H9 (cell line): ENCODE results near the gene CACNA1G. TPM values are rescaled to one million over a fixed set of nuclear protein-coding genes. Genes with fewer than 3 reads are reported as not detected.

Experiments
- DNase-seq: peaks from one replicate; pipeline ENCODE4 v3.0.0-alpha.2; 2017
- H2AFZ ChIP-seq: one replicate; pipeline ENCODE4 v1.6.1; 2013; ENCODE audit warnings: mild to moderate bottlenecking, low read length, control low read depth, moderate library complexity
- H2AK5ac ChIP-seq: 2 replicates; pipeline ENCODE4 v1.6.1; 2013; ENCODE audit warnings: low read length, control low read depth, mixed read lengths; ENCODE audit not compliant: insufficient read length
- H2BK120ac ChIP-seq: one replicate; pipeline ENCODE4 v1.6.1; 2013; ENCODE audit warnings: low read depth, mild to moderate bottlenecking, low read length, control low read depth, inconsistent platforms; ENCODE audit not compliant: poor library complexity, severe bottlenecking
- H2BK12ac ChIP-seq: 2 replicates; pipeline ENCODE4 v1.6.1; 2013; ENCODE audit warnings: low read length, control low read depth, mixed read lengths, low read depth; ENCODE audit not compliant: insufficient read length
- H2BK15ac ChIP-seq: 2 replicates; pipeline ENCODE4 v1.6.1; 2013; ENCODE audit warnings: low read depth, low read length, control low read depth
- H2BK20ac ChIP-seq: one replicate; pipeline ENCODE4 v1.6.1; 2013; ENCODE audit warnings: low read depth, mild to moderate bottlenecking, low read length, control low read depth, inconsistent platforms; ENCODE audit not compliant: poor library complexity, severe bottlenecking
- H2BK5ac ChIP-seq: 2 replicates; pipeline ENCODE4 v1.6.1; 2013; ENCODE audit warnings: low read length, control low read depth, mixed read lengths; ENCODE audit not compliant: insufficient read length
- H3K14ac ChIP-seq: 2 replicates; pipeline ENCODE4 v1.6.1; 2013; ENCODE audit warnings: low read length, control low read depth; ENCODE audit not compliant: insufficient read depth
- H3K18ac ChIP-seq: 2 replicates; pipeline ENCODE4 v1.6.1; 2013; ENCODE audit warnings: low read depth, mild to moderate bottlenecking, mixed read lengths, low read length, control low read depth; ENCODE audit not compliant: insufficient read length
- H3K23ac ChIP-seq: 2 replicates; pipeline ENCODE4 v1.6.1; 2013; ENCODE audit warnings: low read length, control low read depth, mixed read lengths, low read depth; ENCODE audit not compliant: insufficient read length
- H3K23me2 ChIP-seq: 2 replicates; pipeline ENCODE4 v1.6.1; 2013; ENCODE audit warnings: low read depth, mild to moderate bottlenecking, mixed read lengths, low read length, control low read depth; ENCODE audit not compliant: insufficient read length, poor library complexity, severe bottlenecking
- H3K27ac ChIP-seq: 2 replicates; pipeline ENCODE4 v1.5.1; 2013; ENCODE audit warnings: low read length, control low read depth, mixed read lengths, low read depth; ENCODE audit not compliant: insufficient read length
- H3K27me3 ChIP-seq: 2 replicates; pipeline ENCODE4 v1.6.1; 2013; ENCODE audit warnings: low read length, control low read depth, inconsistent platforms; ENCODE audit not compliant: insufficient read depth
- H3K4ac ChIP-seq: 2 replicates; pipeline ENCODE4 v1.6.1; 2013; ENCODE audit warnings: low read depth, mild to moderate bottlenecking, control low read depth, inconsistent platforms, low read length, moderate library complexity
- H3K4me1 ChIP-seq: 2 replicates; pipeline ENCODE4 v1.6.1; 2013; ENCODE audit warnings: low read length, control low read depth, inconsistent platforms; ENCODE audit not compliant: insufficient read depth
- H3K4me2 ChIP-seq: 2 replicates; pipeline ENCODE4 v1.6.1; 2013; ENCODE audit warnings: low read length, control low read depth, mixed read lengths; ENCODE audit not compliant: insufficient read length, insufficient read depth
- H3K56ac ChIP-seq: 2 replicates; pipeline ENCODE4 v1.6.1; 2013; ENCODE audit warnings: low read depth, mild to moderate bottlenecking, mixed read lengths, low read length, control low read depth; ENCODE audit not compliant: insufficient read length
- H3K79me1 ChIP-seq: 2 replicates; pipeline ENCODE4 v1.6.1; 2013; ENCODE audit warnings: low read depth, mild to moderate bottlenecking, moderate library complexity, low read length, control low read depth, inconsistent platforms; ENCODE audit not compliant: insufficient read depth, poor library complexity, severe bottlenecking
- H3K79me2 ChIP-seq: 2 replicates; pipeline ENCODE4 v1.6.1; 2013; ENCODE audit warnings: low read length, control low read depth, inconsistent platforms; ENCODE audit not compliant: insufficient read depth
- H3K9ac ChIP-seq: 2 replicates; pipeline ENCODE4 v1.6.1; 2013; ENCODE audit warnings: low read length, control low read depth, mixed read lengths; ENCODE audit not compliant: insufficient read length; ENCODE audit errors: extremely low read depth
- H3K9me3 ChIP-seq: one replicate; pipeline ENCODE4 v1.6.1; 2013; ENCODE audit warnings: low read depth, low read length, inconsistent platforms; ENCODE audit not compliant: control insufficient read depth
- H3T11ph ChIP-seq: one replicate; pipeline ENCODE4 v1.6.1; 2013; ENCODE audit warnings: mild to moderate bottlenecking, low read length, control low read depth, inconsistent platforms
- H4K20me1 ChIP-seq: one replicate; pipeline ENCODE4 v1.6.1; 2013; ENCODE audit not compliant: control insufficient read depth, insufficient read length, insufficient read depth
- H4K5ac ChIP-seq: 2 replicates; pipeline ENCODE4 v1.6.1; 2013; ENCODE audit warnings: low read depth, mild to moderate bottlenecking, mixed read lengths, low read length, control low read depth; ENCODE audit not compliant: insufficient read length
- H4K8ac ChIP-seq: replicated peaks from 2 replicates; pipeline ENCODE4 v1.6.1; 2013; ENCODE audit warnings: low read length, control low read depth, mixed read lengths, low read depth; ENCODE audit not compliant: insufficient read length
- H4K91ac ChIP-seq: 2 replicates; pipeline ENCODE4 v1.6.1; 2013; ENCODE audit warnings: low read depth, mild to moderate bottlenecking, moderate library complexity, mixed read lengths, low read length, control low read depth; ENCODE audit not compliant: insufficient read length
- H3K27ac Mint-ChIP-seq, 3 experiments: 2 replicates in 2 of 3; 3 replicates in 1 of 3; pipeline ENCODE4 v1.8.0; 2020 to 2021; ENCODE audit warnings: mixed read lengths in 3 of 3, mild to moderate bottlenecking in 1 of 3, moderate library complexity in 1 of 3
- H3K27me3 Mint-ChIP-seq: 2 replicates; pipeline ENCODE4 v1.8.0; 2021; ENCODE audit warnings: low read depth, mild to moderate bottlenecking, moderate library complexity, mixed read lengths
- H3K36me3 Mint-ChIP-seq, 3 experiments: 2 replicates in 2 of 3; 3 replicates in 1 of 3; pipeline ENCODE4 v1.8.0; 2020 to 2021; ENCODE audit warnings: low read depth in 3 of 3, mixed read lengths in 3 of 3; ENCODE audit not compliant: insufficient read depth in 1 of 3
- H3K4me1 Mint-ChIP-seq, 2 experiments: 2 replicates each; pipeline ENCODE4 v1.8.0; 2020; ENCODE audit warnings: mixed read lengths in 2 of 2
- H3K4me3 Mint-ChIP-seq, 2 experiments: 2 replicates in 1 of 2; 3 replicates in 1 of 2; pipeline ENCODE4 v1.8.0; 2020 to 2021; ENCODE audit warnings: mild to moderate bottlenecking in 2 of 2, mixed read lengths in 2 of 2, moderate library complexity in 1 of 2
- H3K9me3 Mint-ChIP-seq, 2 experiments: 2 replicates in 1 of 2; 3 replicates in 1 of 2; pipeline ENCODE4 v1.8.0; 2020; ENCODE audit warnings: mild to moderate bottlenecking in 2 of 2, mixed read lengths in 2 of 2, moderate library complexity in 1 of 2
- CTCF ChIP-seq: fragments of 200-600 bp; sonication (generic); conservative IDR thresholded peaks from 3 replicates; pipeline ENCODE4 v1.8.0; 2021; ENCODE audit warnings: antibody characterized with exemption, mild to moderate bottlenecking
- WGBS: extraction: QIAGEN DNeasy Blood & Tissue Kit; methylation state at CpG from one replicate; pipeline ENCODE4 v1.1.7; 2013; ENCODE audit warnings: missing lambda C conversion rate, low lambda C conversion rate, mixed read lengths; ENCODE audit not compliant: insufficient read length; ENCODE audit errors: extremely low coverage; 5-methylcytosine and 5-hydroxymethylcytosine counted together
- total RNA-seq: library from RNA; stranded (reverse); gene quantifications from 2 replicates; pipeline ENCODE4 v1.2.1, GENCODE V29; 2021

Gene CACNA1G
- total RNA-seq, 1 experiment from 2014 or later = 1.5 TPM

GRCh38 chr17:50675627-50676026, 115.1 kb downstream of the CACNA1G start:
- DNase-seq = no peak
- Histone ChIP-seq H3K27me3 (no peaks in the 10 kb centered on the region), H4K91ac (no peak overlapping the region), H3K56ac (no peak overlapping the region), H2BK120ac (no peak overlapping the region), H3K9ac (no peak overlapping the region), H3K4ac (no peak overlapping the region), H3K14ac (no peak overlapping the region), H2BK20ac (no peak overlapping the region), H4K8ac (no peak overlapping the region), H3K4me1 (no peaks in the 10 kb centered on the region), H3K18ac (no peak overlapping the region), H3K79me1 (no peaks in the 10 kb centered on the region), H3K23me2 (no peaks in the 10 kb centered on the region), H3K4me2 (no peak overlapping the region), H2BK15ac (no peak overlapping the region), H2AFZ (no peak overlapping the region), H4K20me1 (no peaks in the 10 kb centered on the region), H2AK5ac (no peak overlapping the region), H4K5ac (no peak overlapping the region), H3K9me3 (no peaks in the 10 kb centered on the region), H2BK5ac (no peak overlapping the region), H3K23ac (no peak overlapping the region), H3T11ph (no peak overlapping the region), H2BK12ac (no peak overlapping the region), H3K79me2 (no peaks in the 10 kb centered on the region), H3K27ac (no peak overlapping the region)
- 0 out of 4 replicates have a peak, but pooled peaks cover 0 to 2% of the 10 kb centered on the region in 2 experiments for H3K4me1 Mint-ChIP-seq
- no peak overlapping the region for H3K4me3 Mint-ChIP-seq
- no peak for TF ChIP-seq CTCF
- H3K36me3 Mint-ChIP-seq = no peaks in the 10 kb centered on the region; a peak in 1 of 7 replicates
- no peak overlapping the region for H3K27ac Mint-ChIP-seq
- H3K27me3 Mint-ChIP-seq = peaks cover 3% of the 10 kb centered on the region
- no peaks in the 10 kb centered on the region; a peak in 1 of 5 replicates for H3K9me3 Mint-ChIP-seq
- WGBS = no CpG with 5 or more reads among the region's 7 CpGs
